NCI-H1105 (cell line): ENCODE results near the gene TRIM49.
"Not testable (repeated sequence)": the region's sequence is repeated elsewhere in the genome, so short reads cannot be mapped to it uniquely, and the experiment has no call there.

Experiments used
- DNase-seq: peaks from one replicate; lab custom pipeline; 2025; lab: John Stamatoyannopoulos, UW

TRIM49 gene

GRCh38 chr11:89808475-89808874 lies at the start of gene TRIM49:
Gene TRIM49, minus strand, starts transcription at chr11:89808575. Its CDS starts 4,106 bp downstream, at chr11:89804469.
- DNase-seq, result not testable (repeated sequence)

DNA sequence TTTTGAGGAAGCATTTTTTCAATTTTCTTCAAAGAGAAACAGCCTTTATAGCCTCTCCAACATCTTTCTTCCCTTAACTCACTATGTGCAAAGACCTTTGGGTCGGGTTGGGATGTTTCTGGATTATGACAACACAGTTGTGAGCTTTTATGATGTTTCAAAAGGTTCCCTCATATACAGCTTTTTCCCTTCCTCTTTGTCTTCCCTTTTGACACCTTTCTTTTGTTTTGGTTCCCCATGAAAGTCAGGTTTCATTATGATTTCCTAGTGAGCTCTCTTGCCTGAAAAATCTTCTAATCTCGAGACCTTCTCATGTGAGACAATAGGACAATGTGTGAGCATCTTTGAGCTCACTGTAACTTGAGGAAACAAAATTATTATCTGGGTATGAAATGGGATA lies 18.3 kb upstream of the TRIM49 start:
- not testable (repeated sequence) for DNase-seq

GRCh38 chr11:89820008-89820407 lies 11.6 kb upstream of the TRIM49 start:
- not testable (repeated sequence) for DNase-seq

DNA sequence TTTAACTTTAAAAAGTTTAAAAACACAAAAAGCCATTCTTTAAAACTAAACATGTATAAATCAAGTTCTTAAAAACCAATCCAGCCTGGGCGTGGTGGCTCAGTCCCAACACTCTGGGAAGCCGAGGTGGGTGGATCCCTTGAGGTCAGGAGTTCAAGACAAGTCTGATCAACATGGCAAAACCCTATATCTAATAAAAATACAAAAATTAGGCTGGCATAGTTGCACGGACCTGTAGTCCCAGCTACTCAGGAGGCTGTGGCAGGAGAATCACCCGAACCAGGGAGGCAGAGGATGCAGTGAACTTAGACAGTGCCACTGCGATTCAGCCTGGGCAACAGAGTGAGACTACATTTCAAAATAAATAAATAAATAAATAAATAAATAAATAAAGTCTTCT lies 5.2 kb upstream of the TRIM49 start:
- DNase-seq, result not testable (repeated sequence)

GRCh38 chr11:89787506-89788063 lies 20.8 kb downstream of the TRIM49 start:
- DNase-seq, result not testable (repeated sequence)

DNA sequence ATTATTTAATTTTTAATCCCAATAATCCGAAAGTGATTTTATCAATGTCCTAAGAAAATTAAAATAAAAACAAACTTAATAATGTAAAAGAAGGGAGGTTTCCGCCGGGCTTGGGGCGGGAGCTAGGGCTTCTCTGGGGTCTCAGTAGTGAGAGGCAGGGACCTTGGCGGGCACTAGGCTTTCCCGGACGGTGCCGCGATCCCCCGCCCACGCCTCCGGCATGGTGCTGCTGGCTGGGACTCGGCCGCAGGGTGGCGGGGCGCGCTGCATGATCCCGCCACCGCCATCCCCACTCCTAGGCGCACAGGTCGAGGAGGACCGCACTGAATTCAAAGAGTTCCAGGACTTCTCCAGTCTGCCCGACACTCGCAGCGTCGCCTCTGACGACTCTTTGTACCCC lies 22.6 kb downstream of the TRIM49 start:
- not testable (repeated sequence) for DNase-seq

GRCh38 chr11:89750822-89751221 lies 57.6 kb downstream of the TRIM49 start:
- DNase-seq, result not testable (repeated sequence)
